Renal cortical epithelial cell (primary cell): ENCODE measurements around the gene EFNA4. TPM values are rescaled to one million over a fixed set of nuclear protein-coding genes. Genes with fewer than 3 reads are reported as not detected.
A peak's percentile ranks its signal among the peaks of the same experiment; 100 is the strongest.
"Not testable (repeated sequence)": the region's sequence is repeated elsewhere in the genome, so short reads cannot be mapped to it uniquely, and the experiment has no call there.

Experiments
- DNase-seq: peaks from one replicate; pipeline ENCODE4 v3.0.0-alpha.2; 2011; ENCODE audit warnings: low read depth
- total RNA-seq: library from RNA; depleted of rRNA; stranded (reverse); fragments of >200 nt; gene quantifications from 2 replicates; pipeline ENCODE4 v1.2.3, GENCODE V29; 2014

Gene EFNA4
- total RNA-seq, 1 donor from 2014 or later = 9.5 TPM

DNA sequence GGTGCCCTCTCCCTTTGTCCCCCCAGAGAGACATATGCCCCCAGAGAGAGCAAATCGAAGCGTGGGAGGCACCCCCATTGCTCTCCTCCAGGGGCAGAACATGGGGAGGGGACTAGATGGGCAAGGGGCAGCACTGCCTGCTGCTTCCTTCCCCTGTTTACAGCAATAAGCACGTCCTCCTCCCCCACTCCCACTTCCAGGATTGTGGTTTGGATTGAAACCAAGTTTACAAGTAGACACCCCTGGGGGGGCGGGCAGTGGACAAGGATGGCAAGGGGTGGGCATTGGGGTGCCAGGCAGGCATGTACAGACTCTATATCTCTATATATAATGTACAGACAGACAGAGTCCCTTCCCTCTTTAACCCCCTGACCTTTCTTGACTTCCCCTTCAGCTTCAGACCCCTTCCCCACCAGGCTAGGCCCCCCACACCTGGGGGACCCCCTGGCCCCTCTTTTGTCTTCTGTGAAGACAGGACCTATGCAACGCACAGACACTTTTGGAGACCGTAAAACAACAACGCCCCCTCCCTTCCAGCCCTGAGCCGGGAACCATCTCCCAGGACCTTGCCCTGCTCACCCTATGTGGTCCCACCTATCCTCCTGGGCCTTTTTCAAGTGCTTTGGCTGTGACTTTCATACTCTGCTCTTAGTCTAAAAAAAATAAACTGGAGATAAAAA lies 23.5 kb downstream of the EFNA4 start:
- no peak for DNase-seq

DNA sequence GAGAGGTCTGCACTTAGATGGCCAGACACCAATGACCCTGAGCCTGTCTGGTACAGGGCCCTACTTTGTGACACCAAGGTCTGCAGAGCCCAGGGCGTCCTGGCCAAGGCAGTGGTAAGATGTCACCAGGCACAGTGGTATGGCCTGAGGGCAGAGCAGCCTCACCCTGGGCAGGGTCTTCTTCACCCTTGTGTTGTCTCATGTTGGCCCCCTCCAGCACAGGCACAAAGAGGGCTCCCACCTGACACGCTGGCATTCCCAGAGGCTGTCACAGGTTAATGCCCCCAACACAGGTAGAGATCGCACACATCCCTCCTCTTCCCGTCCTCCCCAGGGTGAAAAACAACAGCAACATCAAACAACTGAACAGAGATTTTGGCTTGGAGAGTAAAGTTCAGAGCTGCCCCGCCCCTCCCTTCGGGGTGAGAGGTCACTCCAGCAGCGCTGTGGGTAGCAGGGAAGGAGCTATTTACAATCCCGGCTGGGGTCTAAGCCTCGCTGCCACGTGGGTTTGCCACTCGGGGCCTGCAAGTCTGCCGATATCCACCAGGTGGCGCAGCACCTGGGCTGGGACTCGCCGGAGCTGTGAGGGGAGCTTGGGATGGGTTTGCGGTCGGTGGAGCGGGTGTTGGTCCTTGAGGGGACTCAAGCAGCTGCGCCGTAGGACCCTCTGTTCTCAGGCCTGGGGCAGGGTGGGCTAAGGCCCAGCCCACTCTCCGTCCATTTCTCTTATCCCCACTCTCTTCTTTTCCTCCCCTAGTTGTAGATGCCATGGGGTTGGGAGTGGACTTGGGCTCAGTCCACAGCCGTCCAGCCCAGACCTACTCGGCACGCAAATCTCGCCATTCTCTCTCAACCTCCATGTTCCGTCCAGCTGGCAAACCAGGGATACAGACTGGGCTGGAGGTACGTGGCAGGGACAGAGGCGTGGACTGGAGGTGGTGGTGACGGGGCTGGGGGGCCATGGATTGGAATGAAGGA lies 27.8 kb downstream of the EFNA4 start:
- no peak for DNase-seq

DNA sequence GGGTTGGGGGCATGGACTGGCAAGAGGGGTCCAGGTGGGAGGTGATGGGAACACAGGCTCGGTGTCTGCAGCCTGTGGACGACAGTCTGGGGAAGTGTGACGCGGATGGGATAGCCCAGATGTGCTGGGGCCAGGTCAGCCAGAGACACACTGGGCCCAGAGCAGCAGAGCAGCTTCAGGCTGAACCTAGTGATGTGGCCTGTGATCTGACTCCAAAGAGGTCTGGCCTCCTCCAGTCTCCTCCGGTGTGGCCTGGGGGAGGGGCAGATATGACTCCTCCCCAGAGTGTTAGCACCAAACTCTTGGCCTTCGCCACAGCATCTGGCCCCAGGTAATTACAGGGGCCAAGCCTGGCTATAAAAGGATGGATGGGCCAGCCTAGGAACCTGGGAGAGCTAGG lies 28.6 kb downstream of the EFNA4 start:
- no peak for DNase-seq

DNA sequence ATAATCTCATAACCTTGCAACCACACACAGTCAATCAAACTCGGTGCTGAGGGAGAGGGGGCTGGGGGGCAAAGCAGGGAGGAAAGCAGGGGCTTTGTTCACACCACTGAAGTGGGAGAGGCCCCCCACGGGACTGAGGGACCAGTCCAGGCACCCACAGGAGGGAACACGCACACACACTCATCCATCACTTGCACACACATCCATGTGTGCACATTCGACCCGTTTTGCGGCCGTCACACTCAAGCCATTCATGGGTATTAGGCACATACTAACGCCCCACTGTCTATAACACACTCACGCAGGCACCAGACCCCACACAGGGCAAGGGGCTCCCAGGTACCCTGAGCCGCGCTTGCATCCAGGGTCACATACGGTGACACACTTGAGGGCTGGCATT lies 29.1 kb downstream of the EFNA4 start:
- DNase-seq = no peak

DNA sequence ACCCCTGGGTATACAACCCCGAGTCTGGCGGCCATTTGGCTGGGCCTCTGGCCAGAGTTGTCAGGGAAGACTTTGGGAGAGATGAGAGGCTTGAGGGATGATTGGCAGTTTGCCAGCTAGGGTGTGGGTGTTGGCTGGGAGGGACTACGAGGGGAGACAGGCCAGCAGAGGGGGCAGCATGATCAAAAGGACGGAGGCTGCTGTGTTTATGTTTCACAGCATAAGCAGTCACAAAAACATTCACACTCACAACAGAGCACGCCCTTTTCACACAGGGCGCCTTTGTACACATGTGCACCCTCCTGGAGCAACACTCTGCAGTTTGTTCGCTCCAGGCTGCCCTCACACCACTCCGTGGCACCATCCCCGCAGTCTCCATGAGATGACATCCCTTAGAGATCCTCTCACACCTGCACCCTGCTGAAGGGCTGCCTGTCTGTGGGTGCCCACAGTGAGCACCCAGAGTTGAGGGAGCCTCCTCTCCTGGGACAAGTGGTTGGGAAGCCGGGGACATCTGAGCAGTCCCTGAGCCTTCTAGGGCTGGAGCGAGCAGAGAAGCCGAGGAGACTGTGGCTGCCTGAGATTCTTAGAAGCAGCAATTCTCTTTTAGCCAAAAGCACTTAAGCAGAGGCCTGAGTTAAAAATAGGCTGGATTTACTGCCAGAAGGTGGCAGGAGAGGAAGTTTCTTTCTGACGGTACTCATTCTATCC lies 30.5 kb downstream of the EFNA4 start:
- DNase-seq = peak; percentile 69

DNA sequence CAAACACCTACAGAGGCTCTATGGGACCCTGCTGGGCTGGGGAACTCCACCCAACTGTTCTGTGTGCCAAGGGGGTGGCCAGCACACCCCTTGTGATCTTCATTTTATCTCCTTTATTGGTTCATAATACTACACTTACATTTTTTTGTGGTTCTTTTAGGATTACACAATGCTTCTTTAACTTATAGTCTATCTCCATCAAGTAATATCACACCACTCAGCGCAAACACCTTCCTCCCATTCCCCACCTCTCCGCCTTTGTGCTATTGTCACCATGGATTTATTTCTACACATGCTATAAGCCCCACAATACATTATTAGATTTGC lies 31.0 kb downstream of the EFNA4 start:
- DNase-seq = no peak

DNA sequence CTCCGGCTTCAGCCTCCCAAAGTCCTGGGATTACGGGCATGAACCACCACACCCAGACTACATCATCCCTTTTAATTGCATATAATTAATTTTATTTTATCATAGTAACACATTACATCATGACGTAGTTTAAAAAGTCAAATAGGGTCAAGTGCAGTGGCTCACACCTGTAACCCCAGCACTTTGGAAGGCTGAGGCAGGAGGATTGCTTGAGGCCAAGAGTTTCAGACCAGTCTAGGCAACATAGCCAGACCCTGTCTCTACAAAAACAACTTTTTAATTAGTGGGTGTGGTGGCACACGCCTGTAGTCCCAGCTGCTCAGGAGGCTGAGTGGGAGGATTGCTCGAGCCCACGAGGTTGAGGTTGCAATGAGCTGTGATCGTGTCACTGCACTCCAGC lies 35.8 kb downstream of the EFNA4 start:
- no peak for DNase-seq

DNA sequence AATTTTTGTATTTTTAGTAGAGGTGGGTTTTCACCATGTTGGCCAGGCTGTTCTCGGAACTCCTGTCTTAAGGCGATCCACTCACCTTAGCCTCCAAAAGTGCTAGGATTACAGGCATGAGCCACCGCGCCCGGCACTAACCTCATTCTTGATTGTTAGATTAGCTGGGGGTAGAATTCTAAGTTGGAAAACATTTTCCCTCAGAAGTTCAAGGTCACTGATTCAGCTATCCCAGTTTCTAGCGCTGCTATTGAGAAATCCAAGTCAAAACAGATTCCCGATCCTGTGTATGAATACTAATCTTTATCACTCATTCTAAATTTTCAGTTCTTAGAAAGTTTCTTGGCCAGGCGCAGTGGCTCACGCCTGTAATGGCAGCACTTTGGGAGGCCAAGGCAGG lies 39.8 kb downstream of the EFNA4 start:
- DNase-seq = no peak

DNA sequence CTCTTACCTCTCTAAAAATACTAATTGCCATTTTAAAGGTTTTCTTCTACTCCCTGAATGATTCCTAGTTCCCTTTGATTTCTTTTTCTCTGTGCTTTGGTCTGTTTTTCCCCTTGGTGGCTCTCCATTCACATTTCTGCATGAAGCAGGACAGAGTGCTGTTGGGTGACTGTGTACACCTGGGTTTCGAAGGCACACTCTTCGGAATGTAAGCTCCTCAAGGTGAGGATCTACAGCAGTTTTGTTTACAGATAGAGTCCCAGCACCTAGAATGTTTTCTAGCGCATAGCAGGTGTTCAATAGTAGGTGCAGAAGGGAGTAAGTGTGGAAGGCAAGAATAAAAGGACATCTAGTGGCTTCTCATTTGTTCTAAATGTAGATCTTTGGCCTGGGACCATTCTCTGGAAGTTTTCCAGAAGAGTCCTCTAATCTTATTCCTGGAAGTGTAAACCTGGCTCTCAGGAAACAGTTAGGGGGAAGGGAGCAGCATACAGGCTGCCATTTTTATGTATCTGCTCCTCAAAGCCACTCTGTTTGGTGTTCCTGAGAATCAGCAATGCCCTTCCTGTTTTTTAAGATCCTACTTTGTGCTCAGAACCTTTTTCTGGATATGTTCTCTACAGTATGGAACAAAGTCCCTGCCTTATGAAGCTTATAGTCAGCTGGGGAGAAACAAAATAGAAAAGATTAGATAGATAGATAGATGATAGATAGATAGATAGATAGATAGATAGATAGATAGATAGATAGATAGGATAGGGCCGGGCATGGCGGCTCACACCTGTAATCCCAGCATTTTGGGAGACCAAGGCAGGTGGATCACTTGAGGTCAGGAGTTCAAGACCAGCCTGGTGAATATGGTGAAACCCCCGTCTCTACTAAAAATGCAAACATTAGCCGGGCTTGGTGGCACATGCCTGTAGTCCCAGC lies 41.3 kb downstream of the EFNA4 start:
- no peak for DNase-seq

DNA sequence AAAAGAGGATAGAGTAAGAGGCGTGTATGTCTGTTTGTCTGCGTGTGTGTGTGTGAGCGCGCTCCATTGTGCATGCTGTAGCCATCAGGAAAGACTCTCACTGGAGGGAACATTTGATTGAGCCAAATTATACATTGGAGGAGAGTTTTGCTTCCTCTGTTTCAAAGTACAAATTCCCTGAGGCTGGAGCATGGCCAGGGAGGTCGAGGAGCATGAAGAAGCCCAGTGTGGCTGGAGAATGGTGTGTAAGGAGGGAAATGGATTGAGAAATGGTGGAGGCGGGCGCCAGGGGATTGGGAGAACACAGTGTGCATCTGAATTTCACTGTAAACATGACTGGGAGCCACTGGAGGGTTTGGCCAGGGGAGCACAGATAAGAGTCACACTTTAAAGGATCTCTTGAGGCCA lies 42.1 kb downstream of the EFNA4 start:
- peak; percentile 52 for DNase-seq

DNA sequence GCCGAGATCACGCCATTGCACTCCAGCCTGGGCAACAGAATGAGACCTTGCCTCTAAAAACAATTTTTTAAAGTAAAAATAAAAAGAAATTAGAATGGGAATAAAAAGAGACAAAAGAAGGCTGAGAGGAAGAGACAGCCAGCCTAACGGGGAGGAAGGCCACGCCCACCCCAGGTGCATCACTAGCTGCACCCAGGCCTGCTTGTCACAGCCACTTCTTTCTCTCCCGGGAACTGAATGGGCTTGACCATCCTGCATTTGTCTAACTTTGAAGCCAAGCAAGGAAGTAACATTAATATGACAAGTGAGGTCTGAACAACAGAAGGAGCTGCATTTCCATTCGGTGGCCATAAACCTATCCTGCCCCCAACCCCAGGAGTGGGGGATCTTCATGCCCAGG lies 43.3 kb downstream of the EFNA4 start:
- DNase-seq = no peak

DNA sequence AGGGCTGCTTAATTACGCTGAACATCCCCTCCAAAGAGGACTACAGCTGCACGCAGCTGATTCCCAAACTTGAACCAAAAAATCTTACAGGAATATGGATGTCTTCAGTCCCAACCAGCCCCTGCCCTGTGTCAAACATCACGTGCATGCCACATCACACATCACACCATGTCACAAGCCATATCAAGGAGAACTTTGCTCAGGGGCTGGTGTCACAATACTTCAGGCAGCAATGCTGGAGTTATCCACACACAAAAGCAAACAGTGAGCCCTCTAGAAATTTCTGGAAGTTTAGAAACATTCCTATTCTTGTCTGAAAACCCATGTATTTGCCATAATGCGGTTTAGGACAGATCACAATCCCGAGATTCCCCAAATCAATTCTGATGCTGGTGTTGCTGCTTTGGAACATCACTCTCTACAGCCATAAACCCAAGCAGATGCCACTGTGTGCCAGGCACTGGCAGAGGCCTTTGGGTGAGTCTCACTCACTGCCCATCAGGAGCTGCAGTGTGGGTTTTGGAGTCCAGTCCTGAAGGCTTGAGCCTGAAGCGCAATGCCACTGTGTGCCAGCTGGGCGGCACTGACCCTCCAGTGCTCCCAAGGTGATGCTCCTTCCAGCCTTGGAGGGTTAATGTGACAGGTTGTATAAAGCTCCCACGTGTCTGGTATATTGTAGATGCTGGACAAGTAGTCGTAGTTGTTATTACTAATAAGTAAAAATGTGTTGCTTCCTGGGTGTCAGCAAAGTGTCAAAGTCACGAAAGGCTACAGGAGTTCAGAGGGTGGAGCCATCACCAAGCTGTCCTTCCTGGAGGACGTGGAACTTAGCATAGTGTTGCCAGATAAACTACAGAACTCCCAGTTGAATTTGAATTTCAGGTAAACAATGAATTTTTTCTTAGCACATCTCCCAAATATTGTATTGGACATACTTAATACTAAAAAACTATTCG lies 44.0 kb downstream of the EFNA4 start:
- no peak for DNase-seq

DNA sequence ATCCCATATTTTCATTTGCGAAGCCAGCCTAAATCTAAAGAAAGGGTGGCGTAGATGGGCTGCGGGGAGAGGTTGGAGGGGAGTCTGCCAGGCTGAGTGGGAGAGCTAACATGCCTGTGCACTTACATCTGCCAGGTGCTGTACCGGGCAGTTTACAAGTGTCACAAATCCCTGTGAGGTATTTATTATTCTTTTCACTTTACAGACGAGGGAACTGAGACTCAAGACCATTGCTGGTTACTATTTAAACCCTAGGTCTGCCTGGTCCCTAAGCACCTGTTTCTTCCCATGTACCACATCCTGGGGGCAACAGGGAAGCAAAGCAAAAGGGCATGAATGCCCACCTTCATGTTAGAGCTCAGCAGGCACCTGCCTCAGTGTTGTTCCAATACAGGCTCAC lies 44.8 kb downstream of the EFNA4 start:
- DNase-seq = no peak

DNA sequence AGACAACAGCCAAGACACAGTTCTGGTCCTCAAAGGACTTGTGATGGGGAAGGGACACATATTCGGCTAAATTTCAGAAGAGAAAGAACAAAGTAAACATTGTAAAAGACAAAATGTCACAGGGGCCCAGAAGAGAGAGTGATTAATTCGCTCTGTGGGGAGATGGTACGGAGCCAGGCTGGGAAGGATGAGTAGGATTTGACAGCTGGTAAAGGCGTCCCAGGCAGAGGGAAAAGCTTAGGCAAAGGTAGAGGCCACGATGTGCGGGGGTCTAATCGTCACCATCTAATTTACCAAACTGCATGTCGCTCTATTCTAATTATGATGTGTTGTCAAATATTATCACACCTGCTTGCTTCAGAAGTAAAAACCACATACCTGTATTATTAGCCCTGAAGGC lies 46.8 kb downstream of the EFNA4 start:
- no peak for DNase-seq

DNA sequence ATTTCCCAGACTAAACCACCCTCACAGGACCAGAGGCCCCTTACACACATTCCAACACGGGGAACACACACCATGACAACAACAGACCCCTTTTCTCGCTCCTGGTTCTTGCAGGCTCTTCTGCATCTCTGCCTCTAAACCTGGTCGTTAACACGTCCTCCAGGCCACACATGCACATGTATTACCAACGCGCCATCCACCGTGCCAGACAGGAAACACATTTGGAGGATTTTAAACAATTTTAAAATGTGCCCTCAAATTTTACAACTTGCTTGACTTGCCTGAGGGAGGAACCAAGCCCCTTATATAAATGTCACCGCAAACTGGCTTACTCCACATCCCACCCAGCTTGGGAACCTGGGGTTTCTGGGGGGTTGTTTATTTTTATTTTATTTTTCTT lies 47.3 kb downstream of the EFNA4 start:
- no peak for DNase-seq

DNA sequence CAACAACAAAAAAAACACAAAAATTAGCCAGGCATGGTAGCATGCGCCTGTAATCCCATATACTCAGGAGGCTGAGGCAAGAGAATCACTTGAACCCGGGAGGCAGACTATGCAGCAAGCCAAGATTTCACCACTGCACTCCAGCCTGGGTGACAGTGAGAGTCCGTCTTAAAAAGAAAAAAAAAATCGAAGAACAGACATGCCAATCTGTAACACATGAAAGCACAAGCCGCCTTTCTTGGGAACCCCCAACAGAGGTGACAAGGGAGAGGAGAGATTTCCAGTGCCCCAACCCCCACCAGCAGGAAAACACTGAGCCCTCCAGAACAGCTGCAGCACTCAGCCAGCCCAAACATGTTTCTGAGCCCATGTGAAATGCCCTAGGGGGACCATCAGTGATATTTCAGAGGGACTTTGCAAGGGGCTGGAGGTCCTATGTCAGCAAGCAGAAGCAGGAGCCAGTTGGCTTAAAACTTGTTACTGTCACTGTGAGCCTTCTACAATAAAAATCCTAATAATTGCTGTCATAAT lies 50.0 kb downstream of the EFNA4 start:
- no peak for DNase-seq

DNA sequence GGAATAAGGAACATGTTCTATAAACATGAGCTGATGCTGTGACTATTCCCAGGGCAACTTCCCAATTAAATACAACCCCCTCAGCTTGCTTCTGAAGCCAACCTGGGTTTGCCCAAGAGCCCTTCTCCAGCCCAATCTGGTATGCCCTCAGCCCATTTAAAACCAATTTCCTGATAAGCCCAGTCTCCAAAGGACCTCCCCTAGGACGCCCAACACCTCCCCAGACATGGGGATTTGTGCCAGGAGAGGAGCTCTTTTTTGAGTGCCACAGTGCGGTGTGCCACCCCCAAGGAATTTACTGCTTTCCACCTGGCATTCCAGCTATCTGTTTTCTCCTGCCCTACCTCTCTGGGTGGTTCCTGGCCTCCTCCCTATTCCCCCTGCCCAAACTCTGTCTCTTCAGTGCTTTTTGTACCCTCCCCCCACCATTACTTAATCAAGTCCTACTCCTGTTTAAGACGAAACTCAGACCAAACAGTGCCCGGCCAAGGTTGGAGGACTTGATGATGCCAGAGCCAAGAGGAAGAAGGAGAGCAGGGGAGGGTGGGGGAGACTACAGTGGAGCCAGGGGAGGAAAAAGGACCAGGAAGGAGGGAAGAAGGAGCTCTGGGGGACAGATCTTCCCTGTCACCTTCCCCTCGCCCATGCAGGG lies 52.7 kb downstream of the EFNA4 start:
- no peak for DNase-seq

DNA sequence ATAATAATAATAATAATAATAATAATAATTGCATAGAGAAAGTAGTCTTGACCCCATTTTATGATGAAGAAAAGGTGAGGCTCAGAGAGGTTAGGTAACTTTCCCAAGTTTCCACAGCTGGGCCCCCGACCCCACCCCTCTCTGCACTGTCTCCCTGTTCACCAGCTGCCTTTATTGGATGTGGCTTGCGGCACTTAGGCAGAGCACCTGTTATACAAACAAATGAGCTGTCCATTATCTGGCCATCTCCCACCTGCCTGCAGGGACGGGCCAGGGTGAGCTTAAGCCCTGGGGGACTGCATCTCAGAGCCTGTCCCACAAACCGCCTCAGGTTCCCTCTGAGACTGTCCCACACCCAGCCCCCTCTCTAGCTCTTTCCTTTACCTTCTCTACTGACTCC lies 54.1 kb downstream of the EFNA4 start:
- no peak for DNase-seq

DNA sequence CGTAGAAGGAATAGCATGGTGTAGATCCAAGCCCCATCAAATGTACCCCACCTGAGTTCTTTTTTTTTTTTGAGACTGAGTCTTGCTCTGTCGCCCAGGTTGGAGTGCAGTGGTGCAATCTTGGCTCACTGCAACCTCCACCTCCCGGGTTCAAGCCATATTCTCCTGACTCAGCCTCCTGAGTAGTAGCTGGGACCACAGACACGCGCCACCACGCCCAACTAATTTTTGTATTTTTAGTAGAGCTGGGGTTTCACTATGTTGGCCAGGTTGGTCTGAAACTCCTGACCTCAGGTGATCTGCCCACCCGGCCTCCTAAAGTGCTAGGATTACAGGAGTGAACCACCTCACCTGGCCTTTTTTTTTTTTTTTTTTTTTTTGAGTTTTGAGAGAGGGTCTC lies 54.5 kb downstream of the EFNA4 start:
- DNase-seq = not testable (repeated sequence)
